ENCODE measurements around the gene NGRN. TPM values are rescaled to one million over a fixed set of nuclear protein-coding genes. Genes with fewer than 3 reads are reported as not detected.

Gene NGRN
- total and polyA plus RNA-seq, 2 experiments from 2014 or later, result 60.0 to 65.9 TPM

- Histone ChIP-seq H3K27me3 (no peaks in the 10 kb centered on the region), H3K9me2 (replicated peaks; ENCODE audit: insufficient read depth) (no peaks in the 10 kb centered on the region), H3K4me1 (ENCODE audit: insufficient read depth) (peaks cover 23% of the 10 kb centered on the region), H3K4me2 (peak overlapping the region; percentile 84), H3K79me2 (peaks cover 20% of the 10 kb centered on the region), H2AFZ (no peak overlapping the region), H3K4me3 (peak overlapping the region; percentile 65), H3K9me3 (ENCODE audit: low read depth) (no peaks in the 10 kb centered on the region), H4K20me1 (ENCODE audit: insufficient read depth, poor library complexity, severe bottlenecking) (no peaks in the 10 kb centered on the region), H3K36me3 (replicated peaks; ENCODE audit: insufficient read depth, low read depth) (no peaks in the 10 kb centered on the region), H3K27ac (peak overlapping the region; percentile 94)
- no peak for DNase-seq (ENCODE audit: low spot score)
- TF ChIP-seq EZH2 (IDR thresholded peaks at IDR 0.05; ENCODE audit: borderline replicate concordance), result no peak
- no peak for TF ChIP-seq EZH2phosphoT487 (IDR thresholded peaks at IDR 0.05; ENCODE audit: low read depth, severe bottlenecking, unreplicated experiment)
- peak; percentile 50 for TF ChIP-seq CTCF (IDR thresholded peaks at IDR 0.05; ENCODE audit: poor library complexity)
- WGBS (ENCODE audit: low lambda C conversion rate, missing lambda C conversion rate), result 7% methylated on average over 9 of the region's 9 CpGs
Measured at GRCh38 chr15:90232941-90233386, 32.5 kb upstream of the NGRN start.

DNA sequence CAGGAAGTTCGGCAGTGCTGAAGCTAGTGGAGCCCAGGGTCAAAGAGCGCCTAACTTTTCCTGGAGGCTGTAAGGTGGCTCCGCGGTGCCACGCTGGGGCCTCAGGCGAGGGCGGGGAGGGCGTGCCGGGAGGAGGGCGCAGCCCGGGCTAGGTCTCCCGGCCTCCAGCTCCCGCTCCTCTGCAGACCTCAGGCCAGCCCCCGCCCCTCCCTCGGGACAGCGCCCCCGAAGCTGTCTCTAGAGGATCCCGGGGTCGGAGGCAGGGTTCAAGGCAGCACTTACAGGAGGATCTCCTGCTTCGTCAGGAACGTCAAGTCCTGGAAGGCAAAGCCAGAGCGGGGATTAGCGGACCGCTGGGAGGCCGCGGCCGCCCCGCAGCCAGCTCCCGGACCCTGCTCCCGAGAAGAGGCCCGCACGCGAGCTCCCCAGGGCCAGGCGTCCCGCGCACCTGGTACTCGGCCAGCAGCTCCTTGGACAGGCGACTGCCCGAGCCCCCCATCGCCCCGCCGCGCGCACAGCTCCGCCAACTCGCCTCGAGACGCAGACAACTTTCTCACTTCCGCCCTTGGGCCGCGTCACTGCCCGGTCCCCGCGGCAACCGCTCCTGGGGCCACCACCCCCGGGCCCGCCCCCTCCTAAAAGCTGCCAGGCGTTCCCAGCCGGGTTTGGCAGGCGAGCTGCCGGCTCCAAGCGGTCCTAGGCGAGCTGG, 31.9 kb upstream of the NGRN start, which contains the start of gene CIB1:
CIB1 (minus strand) TSS at position 555 of the 709 bp plus-strand sequence; CDS start at position 499, 56 bp downstream.
- no peaks in the 10 kb centered on the region for H4K20me1 ChIP-seq (ENCODE audit: insufficient read depth, poor library complexity, severe bottlenecking)
- WGBS (ENCODE audit: low lambda C conversion rate, missing lambda C conversion rate), result 0% methylated on average over 16 of the region's 63 CpGs
- H3K9me3 ChIP-seq (ENCODE audit: low read depth), result no peaks in the 10 kb centered on the region
- peaks cover 23% of the 10 kb centered on the region for H3K4me1 ChIP-seq (ENCODE audit: insufficient read depth)
- no peaks in the 10 kb centered on the region for H3K36me3 ChIP-seq (replicated peaks; ENCODE audit: insufficient read depth, low read depth)
- peak within 1 kb of the TSS; percentile 65 for H3K4me3 ChIP-seq
- peaks cover 20% of the 10 kb centered on the region for H3K79me2 ChIP-seq
- peak; percentile 99 for DNase-seq (ENCODE audit: low spot score)
- H2AFZ ChIP-seq, result peak within 1 kb of the TSS; percentile 80
- TF ChIP-seq EZH2phosphoT487 (IDR thresholded peaks at IDR 0.05; ENCODE audit: low read depth, severe bottlenecking, unreplicated experiment) (no peak), EZH2 (IDR thresholded peaks at IDR 0.05; ENCODE audit: borderline replicate concordance) (no peak), CTCF (IDR thresholded peaks at IDR 0.05; ENCODE audit: poor library complexity) (no peak)
- peak within 1 kb of the TSS; percentile 87 for H3K4me2 ChIP-seq
- H3K27ac ChIP-seq, result peak within 1 kb of the TSS; percentile 94
- H3K27me3 ChIP-seq, result no peaks in the 10 kb centered on the region
- H3K9me2 ChIP-seq (replicated peaks; ENCODE audit: insufficient read depth), result no peaks in the 10 kb centered on the region

DNA sequence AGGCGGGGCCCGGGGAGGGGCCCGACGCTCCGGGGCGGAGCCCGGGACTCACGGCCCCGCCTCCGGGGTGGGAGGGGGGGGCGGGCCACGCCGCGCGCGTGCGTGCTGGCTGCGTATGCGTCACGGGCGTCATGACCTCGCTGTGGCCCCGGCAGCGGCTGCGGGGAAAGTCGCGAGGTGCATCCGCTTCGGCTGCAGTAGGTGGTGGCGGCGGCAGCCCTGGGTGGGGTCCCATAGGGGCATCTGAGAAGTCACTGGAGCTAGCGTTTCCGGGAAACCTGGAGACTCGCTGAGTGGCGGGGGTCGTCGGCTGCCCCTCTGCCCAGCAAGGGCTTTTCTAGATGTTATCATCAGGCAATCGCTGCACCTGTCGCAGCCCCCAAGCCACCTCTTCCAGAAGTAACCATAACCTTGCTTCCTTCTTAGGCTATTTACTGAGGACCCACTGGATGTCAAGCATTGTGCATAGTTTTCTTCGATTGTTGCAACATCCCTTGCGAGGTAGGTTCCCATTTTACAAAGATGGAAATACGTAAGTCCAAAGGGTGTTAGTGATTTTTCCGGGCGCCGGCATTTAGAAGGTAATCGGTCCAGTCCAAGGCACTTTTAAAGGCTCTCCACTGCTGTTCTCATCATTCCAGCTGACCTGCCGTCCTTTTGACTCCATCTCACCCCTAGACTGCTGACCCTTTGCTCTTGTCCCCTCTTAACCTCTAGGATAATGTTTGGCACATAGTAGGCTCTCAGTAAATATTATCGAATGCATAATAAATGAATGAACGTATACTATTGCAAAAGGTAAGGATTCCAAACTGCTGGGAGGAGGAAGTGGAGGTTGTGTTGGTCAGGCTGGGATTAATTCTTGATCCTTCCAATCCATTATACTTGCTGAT, 31.1 kb upstream of the NGRN start, which contains the start of gene GDPGP1:
GDPGP1 (plus strand) TSS at position 114 of the 893 bp plus-strand sequence. CDS start 6,700 bp downstream, outside the sequence.
- TF ChIP-seq EZH2phosphoT487 (IDR thresholded peaks at IDR 0.05; ENCODE audit: low read depth, severe bottlenecking, unreplicated experiment) (no peak), EZH2 (IDR thresholded peaks at IDR 0.05; ENCODE audit: borderline replicate concordance) (no peak), CTCF (IDR thresholded peaks at IDR 0.05; ENCODE audit: poor library complexity) (no peak)
- peak within 1 kb of the TSS; percentile 65 for H3K4me3 ChIP-seq
- H3K9me2 ChIP-seq (replicated peaks; ENCODE audit: insufficient read depth), result no peaks in the 10 kb centered on the region
- H3K4me2 ChIP-seq, result peak within 1 kb of the TSS; percentile 87
- H3K9me3 ChIP-seq (ENCODE audit: low read depth), result no peaks in the 10 kb centered on the region
- 19% methylated on average over 28 of the region's 49 CpGs for WGBS (ENCODE audit: low lambda C conversion rate, missing lambda C conversion rate)
- DNase-seq (ENCODE audit: low spot score), result peak; percentile 41
- peak within 1 kb of the TSS; percentile 80 for H2AFZ ChIP-seq
- peaks cover 20% of the 10 kb centered on the region for H3K79me2 ChIP-seq
- no peaks in the 10 kb centered on the region for H3K36me3 ChIP-seq (replicated peaks; ENCODE audit: insufficient read depth, low read depth)
- peaks cover 23% of the 10 kb centered on the region for H3K4me1 ChIP-seq (ENCODE audit: insufficient read depth)
- no peaks in the 10 kb centered on the region for H4K20me1 ChIP-seq (ENCODE audit: insufficient read depth, poor library complexity, severe bottlenecking)
- H3K27ac ChIP-seq, result peak within 1 kb of the TSS; percentile 94
- H3K27me3 ChIP-seq, result no peaks in the 10 kb centered on the region

Data from hepatocyte (in vitro differentiated cells).